ENCODE results near the gene ERICH3. TPM values are rescaled to one million over a fixed set of nuclear protein-coding genes. Genes with fewer than 3 reads are reported as not detected.
A peak's percentile ranks its signal among the peaks of the same experiment; 100 is the strongest.

Gene ERICH3
- polyA plus RNA-seq, 4 donors, result 0.15 to 0.32 TPM; not detected in 2

DNA sequence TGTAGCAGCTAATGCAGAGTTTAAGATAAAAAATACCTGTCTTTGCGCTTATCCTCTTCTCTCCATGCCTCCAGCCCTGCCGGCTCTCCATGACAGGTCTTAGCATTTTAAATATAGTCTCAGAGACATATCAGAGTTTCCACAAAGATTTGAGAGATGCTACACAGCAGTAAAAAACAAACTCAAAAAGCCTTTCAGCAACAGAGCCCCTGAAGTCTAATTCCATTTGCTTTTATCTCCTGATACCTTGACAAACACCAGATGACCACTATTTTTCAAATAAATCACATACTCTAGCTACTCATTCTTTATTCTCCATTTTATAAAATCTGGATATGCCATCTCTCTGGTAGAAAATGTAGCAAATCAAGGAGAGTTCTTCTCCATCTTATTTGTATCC lies 81.6 kb downstream of the ERICH3 start:
- Histone ChIP-seq H3K27me3 (ENCODE audit: control insufficient read depth in 3 of 3, insufficient read depth in 3 of 3, low read length in 3 of 3) (no peaks in the 10 kb centered on the region), H3K4me1 (ENCODE audit: control insufficient read depth in 3 of 3, insufficient read depth in 2 of 3, low read depth in 1 of 3, low read length in 2 of 3) (no peaks in the 10 kb centered on the region), H3K4me3 (ENCODE audit: low read depth in 1 of 3, low read length in 3 of 3) (no peak overlapping the region), H3K36me3 (ENCODE audit: control insufficient read depth in 3 of 3, insufficient read depth in 2 of 3, low read depth in 1 of 3, low read length in 3 of 3) (no peaks in the 10 kb centered on the region), H3K9me3 (ENCODE audit: control insufficient read depth in 2 of 2, insufficient read depth in 1 of 2, low read depth in 1 of 2, low read length in 1 of 2) (no peaks in the 10 kb centered on the region), H3K27ac (ENCODE audit: low read depth in 1 of 3, low read length in 2 of 3) (no peak overlapping the region)
- FAIRE-seq (no peak), DNase-seq (no peak)
- 69 to 75% (median 74%) methylated on average over 2 of the region's 2 CpGs for WGBS, 3 donors

DNA sequence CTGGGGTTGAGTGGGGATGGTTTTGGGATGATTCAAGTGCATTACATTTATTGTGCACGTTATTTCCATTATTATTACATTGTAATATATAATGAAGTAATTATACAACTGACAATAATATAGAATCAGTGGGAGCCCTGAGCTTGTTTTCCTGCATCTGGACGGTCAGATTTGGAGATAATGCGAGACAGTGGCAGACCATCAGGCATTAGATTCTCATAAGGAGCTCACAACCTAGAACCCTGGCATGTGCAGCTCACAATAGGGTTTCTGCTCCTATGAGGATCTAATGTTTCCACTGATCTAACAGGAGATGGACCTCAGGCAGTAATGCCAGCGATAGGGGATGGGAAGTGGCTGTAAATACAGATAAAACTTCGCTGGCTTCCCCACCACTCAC lies 83.3 kb downstream of the ERICH3 start:
- FAIRE-seq (no peak), DNase-seq (no peak)
- Histone ChIP-seq H3K4me1 (ENCODE audit: control insufficient read depth in 3 of 3, insufficient read depth in 2 of 3, low read depth in 1 of 3, low read length in 2 of 3) (no peaks in the 10 kb centered on the region), H3K27me3 (ENCODE audit: control insufficient read depth in 3 of 3, insufficient read depth in 3 of 3, low read length in 3 of 3) (no peaks in the 10 kb centered on the region), H3K9me3 (ENCODE audit: control insufficient read depth in 2 of 2, insufficient read depth in 1 of 2, low read depth in 1 of 2, low read length in 1 of 2) (no peaks in the 10 kb centered on the region), H3K36me3 (ENCODE audit: control insufficient read depth in 3 of 3, insufficient read depth in 2 of 3, low read depth in 1 of 3, low read length in 3 of 3) (no peaks in the 10 kb centered on the region), H3K4me3 (ENCODE audit: low read depth in 1 of 3, low read length in 3 of 3) (no peak overlapping the region), H3K27ac (ENCODE audit: low read depth in 1 of 3, low read length in 2 of 3) (no peak overlapping the region)
- WGBS, 3 donors, result 56 to 75% (median 71%) methylated on average over 5 of the region's 5 CpGs

DNA sequence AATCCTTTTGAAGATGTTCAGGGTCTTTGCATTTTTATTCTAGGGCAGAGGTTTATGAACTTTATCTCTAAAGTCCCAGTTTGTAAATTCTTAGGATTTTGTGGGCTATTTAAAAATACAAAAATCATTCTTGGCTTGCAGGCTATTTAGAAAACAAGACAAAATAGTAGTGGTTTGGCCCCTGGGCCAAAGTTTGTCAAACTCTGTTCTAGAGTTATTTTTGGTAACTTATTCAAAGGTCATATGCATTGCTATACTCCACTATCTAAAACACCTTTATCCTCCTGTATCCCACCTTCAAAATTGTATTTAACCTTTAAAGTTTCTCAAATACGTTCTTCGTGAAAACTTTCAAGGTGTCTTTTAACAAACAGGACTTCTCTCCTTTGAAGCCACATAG lies 85.7 kb downstream of the ERICH3 start:
- H3K4me3 ChIP-seq (ENCODE audit: low read depth in 1 of 3, low read length in 3 of 3), result no peak overlapping the region
- FAIRE-seq (no peak), DNase-seq (no peak)
- no peaks in the 10 kb centered on the region for H3K36me3 ChIP-seq (ENCODE audit: control insufficient read depth in 3 of 3, insufficient read depth in 2 of 3, low read depth in 1 of 3, low read length in 3 of 3)
- no peaks in the 10 kb centered on the region for H3K9me3 ChIP-seq (ENCODE audit: control insufficient read depth in 2 of 2, insufficient read depth in 1 of 2, low read depth in 1 of 2, low read length in 1 of 2)
- H3K27ac ChIP-seq (ENCODE audit: low read depth in 1 of 3, low read length in 2 of 3), result no peak overlapping the region
- WGBS, 3 donors, result 91 to 95% (median 93%) methylated on average over 2 of the region's 2 CpGs
- no peaks in the 10 kb centered on the region for H3K4me1 ChIP-seq (ENCODE audit: control insufficient read depth in 3 of 3, insufficient read depth in 2 of 3, low read depth in 1 of 3, low read length in 2 of 3)
- no peaks in the 10 kb centered on the region for H3K27me3 ChIP-seq (ENCODE audit: control insufficient read depth in 3 of 3, insufficient read depth in 3 of 3, low read length in 3 of 3)

DNA sequence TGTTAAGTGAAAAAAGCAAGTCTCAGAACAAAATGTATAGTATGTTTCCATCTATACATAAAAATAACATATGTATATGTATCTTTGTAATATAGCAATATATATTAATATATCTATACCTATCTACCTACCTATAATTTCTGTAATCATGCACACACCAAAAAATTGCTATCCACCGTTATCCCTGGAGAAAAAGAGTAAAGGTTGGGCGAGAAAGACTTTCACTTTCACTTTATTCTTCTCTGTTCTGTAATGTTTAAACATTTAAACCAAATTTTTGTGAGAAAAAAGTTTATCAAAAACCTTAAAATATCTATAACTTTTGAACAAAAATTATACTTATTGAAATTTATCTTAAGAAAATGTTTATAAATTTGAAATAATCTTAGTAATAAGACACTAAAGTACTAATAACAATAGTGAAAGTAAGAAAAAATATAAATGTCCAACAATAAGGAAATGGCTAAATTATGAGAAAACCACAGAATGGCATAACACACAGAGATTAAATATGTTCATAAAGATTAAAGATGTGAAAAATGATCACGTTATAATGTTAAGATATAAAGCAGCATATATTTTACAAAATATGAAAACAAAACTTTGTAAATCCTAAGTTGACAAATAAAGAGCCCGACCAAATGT lies 87.2 kb downstream of the ERICH3 start:
- H3K9me3 ChIP-seq (ENCODE audit: control insufficient read depth in 2 of 2, insufficient read depth in 1 of 2, low read depth in 1 of 2, low read length in 1 of 2), result no peaks in the 10 kb centered on the region
- no peak overlapping the region for H3K27ac ChIP-seq (ENCODE audit: low read depth in 1 of 3, low read length in 2 of 3)
- no peaks in the 10 kb centered on the region for H3K27me3 ChIP-seq (ENCODE audit: control insufficient read depth in 3 of 3, insufficient read depth in 3 of 3, low read length in 3 of 3)
- 37 to 67% (median 39%) methylated on average over 4 of the region's 4 CpGs for WGBS, 3 donors
- FAIRE-seq (peak; percentile 93), DNase-seq (no peak)
- no peaks in the 10 kb centered on the region for H3K36me3 ChIP-seq (ENCODE audit: control insufficient read depth in 3 of 3, insufficient read depth in 2 of 3, low read depth in 1 of 3, low read length in 3 of 3)
- no peak overlapping the region for H3K4me3 ChIP-seq (ENCODE audit: low read depth in 1 of 3, low read length in 3 of 3)
- no peaks in the 10 kb centered on the region for H3K4me1 ChIP-seq (ENCODE audit: control insufficient read depth in 3 of 3, insufficient read depth in 2 of 3, low read depth in 1 of 3, low read length in 2 of 3)

DNA sequence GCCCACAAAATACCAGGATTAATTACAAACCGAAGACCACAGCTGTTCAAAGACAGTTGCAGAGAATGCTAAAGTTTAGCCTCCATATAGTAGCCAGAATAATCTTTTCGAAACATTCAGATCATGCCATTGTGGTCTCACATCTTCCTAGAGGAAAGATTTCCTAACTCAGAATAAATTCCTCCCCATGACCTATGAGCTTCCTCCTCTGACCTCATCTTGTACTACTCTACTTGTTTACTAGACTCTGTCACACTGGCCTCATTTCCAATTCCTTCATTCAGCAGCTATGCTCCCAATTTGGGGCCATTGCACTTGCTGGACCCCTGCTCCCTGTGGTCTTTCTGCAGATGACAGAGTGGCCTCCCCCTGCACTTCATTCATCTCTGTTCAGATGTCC lies 89.4 kb downstream of the ERICH3 start:
- DNase-seq (no peak), FAIRE-seq (no peak)
- Histone ChIP-seq H3K27ac (ENCODE audit: low read depth in 1 of 3, low read length in 2 of 3) (no peak overlapping the region), H3K27me3 (ENCODE audit: control insufficient read depth in 3 of 3, insufficient read depth in 3 of 3, low read length in 3 of 3) (no peaks in the 10 kb centered on the region), H3K4me3 (ENCODE audit: low read depth in 1 of 3, low read length in 3 of 3) (no peak overlapping the region), H3K36me3 (ENCODE audit: control insufficient read depth in 3 of 3, insufficient read depth in 2 of 3, low read depth in 1 of 3, low read length in 3 of 3) (no peaks in the 10 kb centered on the region), H3K9me3 (ENCODE audit: control insufficient read depth in 2 of 2, insufficient read depth in 1 of 2, low read depth in 1 of 2, low read length in 1 of 2) (no peaks in the 10 kb centered on the region), H3K4me1 (ENCODE audit: control insufficient read depth in 3 of 3, insufficient read depth in 2 of 3, low read depth in 1 of 3, low read length in 2 of 3) (no peaks in the 10 kb centered on the region)
- 79 to 82% (median 81%) methylated on average over 2 of the region's 2 CpGs for WGBS, 3 donors

DNA sequence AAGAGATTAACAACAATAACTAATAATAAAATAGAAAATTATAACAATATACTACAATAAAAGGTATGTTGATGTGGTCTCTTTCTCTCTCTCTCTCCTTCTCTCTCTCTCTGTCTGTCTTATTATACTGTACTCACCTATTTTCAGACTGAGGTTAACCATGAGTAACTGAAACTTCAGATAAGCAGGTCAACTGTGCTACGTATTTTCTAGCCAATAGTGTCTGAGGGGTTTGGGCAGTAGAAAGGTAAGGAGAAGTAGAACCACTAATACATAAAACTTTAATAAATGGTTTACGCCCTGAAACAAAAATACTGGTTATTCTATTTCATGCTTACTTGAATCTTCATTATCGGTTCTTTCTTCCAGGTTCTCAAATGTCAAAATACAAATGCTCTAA lies 90.2 kb downstream of the ERICH3 start:
- no peak for FAIRE-seq
- no peak overlapping the region for H3K27ac ChIP-seq (ENCODE audit: low read depth in 1 of 3, low read length in 2 of 3)
- H3K4me3 ChIP-seq (ENCODE audit: low read depth in 1 of 3, low read length in 3 of 3), result no peak overlapping the region
- no peaks in the 10 kb centered on the region for H3K4me1 ChIP-seq (ENCODE audit: control insufficient read depth in 3 of 3, insufficient read depth in 2 of 3, low read depth in 1 of 3, low read length in 2 of 3)
- H3K27me3 ChIP-seq (ENCODE audit: control insufficient read depth in 3 of 3, insufficient read depth in 3 of 3, low read length in 3 of 3), result no peaks in the 10 kb centered on the region
- 79 to 86% (median 84%) methylated on average over 3 of the region's 3 CpGs for WGBS, 3 donors
- no peak for DNase-seq
- no peaks in the 10 kb centered on the region for H3K9me3 ChIP-seq (ENCODE audit: control insufficient read depth in 2 of 2, insufficient read depth in 1 of 2, low read depth in 1 of 2, low read length in 1 of 2)
- no peaks in the 10 kb centered on the region for H3K36me3 ChIP-seq (ENCODE audit: control insufficient read depth in 3 of 3, insufficient read depth in 2 of 3, low read depth in 1 of 3, low read length in 3 of 3)

DNA sequence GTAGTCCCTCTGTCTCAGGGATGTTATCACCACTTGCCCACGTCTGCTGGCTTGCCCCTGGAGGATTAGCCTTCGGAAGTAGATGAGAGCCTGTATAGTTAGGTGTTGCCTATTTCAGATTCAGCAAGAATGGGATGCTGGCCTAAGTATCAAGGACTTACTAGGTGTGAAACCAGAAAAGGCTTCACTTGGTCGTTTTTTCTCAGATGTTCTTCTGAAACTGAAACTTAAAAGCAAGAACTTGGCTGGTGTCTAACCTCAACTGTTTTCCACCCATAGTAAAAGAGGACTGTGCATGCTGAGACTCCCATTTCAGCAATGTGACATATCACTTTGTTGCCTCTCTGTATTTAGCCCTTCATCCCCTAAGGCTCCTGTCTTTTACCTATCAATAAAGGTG lies 94.2 kb downstream of the ERICH3 start:
- no peaks in the 10 kb centered on the region for H3K9me3 ChIP-seq (ENCODE audit: control insufficient read depth in 2 of 2, insufficient read depth in 1 of 2, low read depth in 1 of 2, low read length in 1 of 2)
- no peaks in the 10 kb centered on the region for H3K36me3 ChIP-seq (ENCODE audit: control insufficient read depth in 3 of 3, insufficient read depth in 2 of 3, low read depth in 1 of 3, low read length in 3 of 3)
- FAIRE-seq, result no peak
- no peak overlapping the region for H3K4me3 ChIP-seq (ENCODE audit: low read depth in 1 of 3, low read length in 3 of 3)
- H3K27me3 ChIP-seq (ENCODE audit: control insufficient read depth in 3 of 3, insufficient read depth in 3 of 3, low read length in 3 of 3), result no peaks in the 10 kb centered on the region
- no peak for DNase-seq
- H3K27ac ChIP-seq (ENCODE audit: low read depth in 1 of 3, low read length in 2 of 3), result no peak overlapping the region
- WGBS, 3 donors, result 44 to 52% (median 47%) methylated on average over 3 of the region's 3 CpGs
- H3K4me1 ChIP-seq (ENCODE audit: control insufficient read depth in 3 of 3, insufficient read depth in 2 of 3, low read depth in 1 of 3, low read length in 2 of 3), result no peaks in the 10 kb centered on the region

DNA sequence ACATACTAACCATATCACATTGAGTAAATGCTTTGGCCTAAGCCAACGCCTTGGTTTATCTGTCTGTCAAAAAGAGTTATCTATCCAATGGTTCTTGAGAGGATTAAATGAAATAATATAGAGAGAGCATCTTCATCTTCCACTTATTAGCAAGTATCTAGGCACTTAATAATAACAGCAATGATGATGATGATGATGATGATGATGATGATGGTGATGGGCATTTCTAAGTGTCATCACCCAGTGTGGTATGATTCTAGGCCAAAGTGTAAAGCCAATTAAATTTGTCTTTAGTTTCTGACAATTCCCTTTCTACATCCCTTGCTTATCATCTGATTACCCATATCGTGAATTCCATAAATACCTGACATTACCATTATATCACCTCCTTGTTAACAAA lies 95.5 kb downstream of the ERICH3 start:
- 66 to 81% (median 77%) methylated on average over 2 of the region's 2 CpGs for WGBS, 3 donors
- Histone ChIP-seq H3K36me3 (ENCODE audit: control insufficient read depth in 3 of 3, insufficient read depth in 2 of 3, low read depth in 1 of 3, low read length in 3 of 3) (no peaks in the 10 kb centered on the region), H3K4me3 (ENCODE audit: low read depth in 1 of 3, low read length in 3 of 3) (no peak overlapping the region), H3K9me3 (ENCODE audit: control insufficient read depth in 2 of 2, insufficient read depth in 1 of 2, low read depth in 1 of 2, low read length in 1 of 2) (no peaks in the 10 kb centered on the region), H3K27ac (ENCODE audit: low read depth in 1 of 3, low read length in 2 of 3) (no peak overlapping the region), H3K4me1 (ENCODE audit: control insufficient read depth in 3 of 3, insufficient read depth in 2 of 3, low read depth in 1 of 3, low read length in 2 of 3) (no peaks in the 10 kb centered on the region), H3K27me3 (ENCODE audit: control insufficient read depth in 3 of 3, insufficient read depth in 3 of 3, low read length in 3 of 3) (no peaks in the 10 kb centered on the region)
- FAIRE-seq (no peak), DNase-seq (no peak)

DNA sequence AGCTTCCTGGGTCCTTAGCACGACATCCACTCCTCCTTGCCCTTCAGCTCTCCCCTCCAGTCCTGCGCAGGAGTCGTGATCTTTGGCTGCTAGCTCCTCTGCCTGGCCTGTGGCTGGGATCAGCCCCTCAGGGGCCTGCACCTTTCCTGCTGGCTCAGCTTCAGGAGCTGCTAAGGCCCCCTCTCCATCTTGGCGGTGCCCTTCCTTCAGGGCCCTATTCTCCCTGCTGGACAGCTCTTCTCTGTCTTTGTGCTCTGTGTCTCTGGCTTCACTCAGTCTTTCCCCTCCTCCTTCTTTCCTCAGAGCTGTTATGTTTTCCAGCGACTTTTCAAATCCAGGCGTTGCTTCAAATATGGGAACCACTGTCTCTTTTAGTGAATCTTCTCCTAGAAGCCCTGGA lies 101.7 kb downstream of the ERICH3 start:
- no peak for FAIRE-seq
- no peak overlapping the region for H3K4me3 ChIP-seq (ENCODE audit: low read depth in 1 of 3, low read length in 3 of 3)

More for the DNA sequence above, 101.7 kb downstream of the ERICH3 start:
- Histone ChIP-seq H3K27ac (ENCODE audit: low read depth in 1 of 3, low read length in 2 of 3) (no peak overlapping the region), H3K36me3 (ENCODE audit: control insufficient read depth in 3 of 3, insufficient read depth in 2 of 3, low read depth in 1 of 3, low read length in 3 of 3) (no peaks in the 10 kb centered on the region), H3K9me3 (ENCODE audit: control insufficient read depth in 2 of 2, insufficient read depth in 1 of 2, low read depth in 1 of 2, low read length in 1 of 2) (no peaks in the 10 kb centered on the region), H3K27me3 (ENCODE audit: control insufficient read depth in 3 of 3, insufficient read depth in 3 of 3, low read length in 3 of 3) (no peaks in the 10 kb centered on the region), H3K4me1 (ENCODE audit: control insufficient read depth in 3 of 3, insufficient read depth in 2 of 3, low read depth in 1 of 3, low read length in 2 of 3) (no peaks in the 10 kb centered on the region)
- WGBS, 3 donors, result 69 to 74% (median 70%) methylated on average over 6 of the region's 6 CpGs
- no peak for DNase-seq
